Right atrium auricular region (tissue), 2 donors: ENCODE measurements around the gene CALU. TPM values are rescaled to one million over a fixed set of nuclear protein-coding genes. Genes with fewer than 3 reads are reported as not detected.

Experiments
- DNase-seq: peaks from one replicate; pipeline ENCODE4 v3.0.0-alpha.2; 2019; ENCODE audit warnings: low spot score
- H3K27ac ChIP-seq, 2 donors: fragments of 200-600 bp; sonication (generic); 1 replicate in 1 of 2; 2 replicates in 1 of 2; pipeline ENCODE4 v1.5.1; 2016 to 2019
- H3K27me3 ChIP-seq, 2 donors: fragments of 200-600 bp; sonication (generic); one replicate each; pipeline versions ENCODE4 v1.5.1 to v1.6.0; 2017 to 2019
- H3K36me3 ChIP-seq: fragments of 200-600 bp; sonication (generic); one replicate; pipeline ENCODE4 v1.5.1; 2016
- H3K4me1 ChIP-seq, 2 donors: fragments of 200-600 bp; sonication (generic); one replicate each; pipeline versions ENCODE4 v1.5.1 to v1.6.0; 2017 to 2019
- H3K4me3 ChIP-seq, 2 donors: fragments of 200-600 bp; sonication (generic); 1 replicate in 1 of 2; 2 replicates in 1 of 2; pipeline ENCODE4 v1.5.1; 2017 to 2019; ENCODE audit warnings: mild to moderate bottlenecking in 1 of 2, moderate library complexity in 1 of 2
- H3K9me3 ChIP-seq, 2 donors: fragments of 200-600 bp; sonication (generic); one replicate each; pipeline ENCODE4 v1.5.1; 2019
- total RNA-seq, 2 donors: library from RNA; depleted of rRNA; stranded (reverse); fragments of >200 nt; gene quantifications; one replicate each; pipeline ENCODE4 v1.1.0, GENCODE V29; 2016
- TF ChIP-seq, protein P1 (sequence below), 2 donors: fragments of 200-600 bp; sonication (generic); IDR thresholded peaks; one replicate each; pipeline ENCODE4 v1.5.1; 2019; ENCODE audit warnings: antibody characterized with exemption in 2 of 2

Gene CALU
- total RNA-seq, 2 donors from 2014 or later, result 190 to 286 TPM

DNA sequence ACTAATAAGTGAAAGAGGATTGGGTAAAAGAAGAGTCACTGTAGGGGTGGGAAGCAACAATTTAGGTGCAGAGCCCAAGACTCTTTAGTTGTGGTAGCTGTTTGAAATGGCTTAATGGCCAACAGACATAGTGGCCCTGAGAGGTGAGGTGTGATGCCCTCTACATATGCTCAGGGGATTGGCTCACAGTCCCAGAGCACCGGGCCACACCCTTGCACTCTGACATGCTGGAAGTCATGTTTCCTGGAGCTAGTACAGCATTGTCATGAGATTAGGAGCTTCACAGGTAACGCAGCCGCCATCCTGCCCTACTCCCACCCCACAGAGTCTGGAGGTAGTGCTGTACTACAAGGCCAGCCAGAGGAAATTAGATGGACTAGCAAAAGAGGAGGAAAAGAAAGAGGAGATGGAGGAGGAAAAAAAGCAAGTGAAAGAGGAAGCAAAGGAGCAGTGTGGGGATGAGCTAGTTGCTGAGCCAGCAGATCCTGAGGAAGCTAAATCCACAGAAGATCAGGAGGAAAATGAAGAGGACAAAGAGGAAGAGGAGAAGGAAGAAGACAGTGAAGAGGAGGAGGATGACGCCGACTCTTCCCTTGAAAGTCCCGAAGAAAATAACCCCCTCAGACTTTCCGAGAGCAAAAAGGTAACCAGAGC lies 76.3 kb downstream of the CALU start:
- DNase-seq, result no peak
- TF ChIP-seq, protein P1, sequence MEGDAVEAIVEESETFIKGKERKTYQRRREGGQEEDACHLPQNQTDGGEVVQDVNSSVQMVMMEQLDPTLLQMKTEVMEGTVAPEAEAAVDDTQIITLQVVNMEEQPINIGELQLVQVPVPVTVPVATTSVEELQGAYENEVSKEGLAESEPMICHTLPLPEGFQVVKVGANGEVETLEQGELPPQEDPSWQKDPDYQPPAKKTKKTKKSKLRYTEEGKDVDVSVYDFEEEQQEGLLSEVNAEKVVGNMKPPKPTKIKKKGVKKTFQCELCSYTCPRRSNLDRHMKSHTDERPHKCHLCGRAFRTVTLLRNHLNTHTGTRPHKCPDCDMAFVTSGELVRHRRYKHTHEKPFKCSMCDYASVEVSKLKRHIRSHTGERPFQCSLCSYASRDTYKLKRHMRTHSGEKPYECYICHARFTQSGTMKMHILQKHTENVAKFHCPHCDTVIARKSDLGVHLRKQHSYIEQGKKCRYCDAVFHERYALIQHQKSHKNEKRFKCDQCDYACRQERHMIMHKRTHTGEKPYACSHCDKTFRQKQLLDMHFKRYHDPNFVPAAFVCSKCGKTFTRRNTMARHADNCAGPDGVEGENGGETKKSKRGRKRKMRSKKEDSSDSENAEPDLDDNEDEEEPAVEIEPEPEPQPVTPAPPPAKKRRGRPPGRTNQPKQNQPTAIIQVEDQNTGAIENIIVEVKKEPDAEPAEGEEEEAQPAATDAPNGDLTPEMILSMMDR (IDR thresholded peaks at IDR 0.05), result no peak
- H3K9me3 ChIP-seq, result no peaks in the 10 kb centered on the region
- no peaks in the 10 kb centered on the region for H3K27me3 ChIP-seq
- peaks cover 0 to 8% of the 10 kb centered on the region in 2 donors for H3K4me1 ChIP-seq
- no peaks in the 10 kb centered on the region for H3K36me3 ChIP-seq
- no peak overlapping the region for H3K27ac ChIP-seq
- H3K4me3 ChIP-seq, result no peak overlapping the region

DNA sequence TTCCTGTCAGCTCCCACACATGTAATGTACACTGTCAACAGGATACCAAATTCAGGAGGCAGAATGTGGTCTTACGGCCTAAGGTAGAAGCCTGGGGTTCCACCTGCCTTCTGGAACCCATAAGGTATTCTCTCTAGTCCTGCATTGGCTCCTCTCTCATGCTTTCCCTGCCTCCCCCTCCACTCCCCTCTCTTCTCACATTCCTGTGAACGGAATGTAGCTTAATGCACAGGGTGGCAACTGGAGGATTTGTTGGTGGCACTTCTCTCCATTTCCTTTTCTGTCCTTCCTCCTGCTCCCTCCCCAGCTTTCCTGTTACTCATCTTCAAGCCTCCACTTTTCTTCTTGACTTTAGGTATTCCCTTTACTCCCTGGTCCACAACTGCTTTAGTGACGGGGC lies 79.5 kb downstream of the CALU start:
- Histone ChIP-seq H3K9me3 (no peaks in the 10 kb centered on the region), H3K4me3 (no peak overlapping the region), H3K27ac (no peak overlapping the region), H3K36me3 (no peaks in the 10 kb centered on the region), H3K27me3 (no peaks in the 10 kb centered on the region), H3K4me1 (no peaks in the 10 kb centered on the region)
- TF ChIP-seq, protein P1 (IDR thresholded peaks at IDR 0.05), result no peak
- no peak for DNase-seq

Other genes starting within 250 kb of the CALU start
- gene GARIN1A, start 67.1 kb upstream of the CALU start, total RNA-seq, result under 1 TPM; 0.39 to 0.63 TPM
- gene OPN1SW, start 36.4 kb downstream of the CALU start, total RNA-seq, result not detected
- 1 to 10 TPM; 2.6 to 8.5 TPM for gene CCDC136, start 52.6 kb downstream of the CALU start, total RNA-seq
- gene FLNC, start 91.0 kb downstream of the CALU start, total RNA-seq, result 100 to 1,000 TPM; 215 to 646 TPM
- gene ATP6V1F, start 123.5 kb downstream of the CALU start, total RNA-seq, result 100 to 1,000 TPM; 121 TPM
- gene KCP, start 171.3 kb downstream of the CALU start, total RNA-seq, result not detected
- gene IRF5, start 198.6 kb downstream of the CALU start, total RNA-seq, result 1 to 10 TPM; 2.7 to 4.4 TPM